ENCODE data around the gene CYP3A7.
"Not testable (repeated sequence)": the region's sequence is repeated elsewhere in the genome, so short reads cannot be mapped to it uniquely, and the experiment has no call there.

CYP3A7 gene

DNA sequence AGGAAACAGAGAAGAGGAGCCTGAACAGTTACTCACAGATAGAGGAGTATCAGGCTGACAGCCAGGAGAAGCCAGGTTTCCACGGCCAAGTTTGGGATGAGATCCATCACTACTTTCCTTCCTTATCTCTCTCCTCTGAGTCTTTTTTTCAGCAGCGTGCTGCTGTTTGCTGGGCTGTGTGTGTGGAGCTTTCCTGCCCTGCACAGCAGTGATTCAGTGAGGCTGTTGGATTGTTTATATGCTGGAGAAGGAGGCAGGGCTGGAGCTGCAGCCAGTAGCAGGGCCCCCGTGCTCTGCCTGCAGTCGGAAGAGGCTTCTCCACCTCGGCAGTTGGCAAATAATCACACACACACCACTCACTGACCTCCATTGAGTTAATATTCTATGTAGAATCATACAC lies at the start of gene CYP3A7:
CYP3A7 (minus strand) TSS at position 210 of the 400 bp plus-strand sequence; CDS start at position 107, 103 bp downstream.
- no peak for DNase-seq (ENCODE audit: low read depth in 2 of 2)

- no peak for DNase-seq (ENCODE audit: low read depth in 2 of 2)
These were observed 49.0 kb upstream of the CYP3A7 start, which contains the start of gene CYP3A4 for GRCh38 chr7:99784007-99784406. Gene CYP3A4 (minus strand): TSS chr7:99784184. CDS start chr7:99784081, 103 bp downstream.

- DNase-seq (ENCODE audit: low read depth in 2 of 2), result no peak
These were observed 47.3 kb upstream of the CYP3A7 start for GRCh38 chr7:99782012-99782953.

- no peak for DNase-seq (ENCODE audit: low read depth in 2 of 2)
These were observed 45.6 kb upstream of the CYP3A7 start for GRCh38 chr7:99780588-99780987.

DNA sequence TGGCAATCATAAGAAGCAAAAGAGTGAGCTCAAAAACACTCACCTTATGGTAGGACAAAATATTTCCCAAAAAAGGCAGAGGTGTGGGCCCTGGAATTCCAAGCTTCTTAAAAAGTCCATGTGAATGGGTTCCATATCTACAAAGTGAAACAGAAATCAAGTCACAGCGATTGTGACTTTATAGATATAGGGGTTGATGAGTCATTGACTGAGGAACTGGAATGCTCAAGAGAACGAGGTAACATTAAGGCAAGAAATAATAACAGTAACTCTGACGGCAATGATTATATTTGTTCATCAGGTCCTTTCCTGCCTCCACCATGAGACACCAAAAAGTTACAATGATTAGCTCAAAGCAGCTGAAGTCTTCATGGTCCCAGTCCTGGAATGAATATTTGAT lies 45.0 kb upstream of the CYP3A7 start:
- DNase-seq (ENCODE audit: low read depth in 2 of 2), result no peak

DNA sequence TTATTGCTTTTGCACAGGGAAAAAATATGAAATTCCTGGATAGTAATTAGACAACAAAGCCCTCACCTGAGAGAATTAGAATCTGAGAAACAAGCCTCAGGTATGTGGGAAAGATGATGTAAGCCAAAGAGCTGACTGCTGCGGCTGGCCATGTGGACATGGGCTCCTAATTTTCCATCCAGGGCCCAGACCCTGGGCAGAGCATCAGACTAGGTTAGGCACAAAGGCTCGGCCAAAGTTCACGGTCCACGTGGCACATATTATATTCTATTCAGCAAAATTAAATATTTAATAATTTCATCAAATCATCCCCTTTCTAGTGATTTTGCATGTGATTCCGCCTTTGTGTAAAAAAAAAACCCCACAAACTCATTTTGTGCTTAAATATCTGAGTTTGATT lies 43.9 kb upstream of the CYP3A7 start:
- DNase-seq (ENCODE audit: low read depth in 2 of 2), result no peak

- DNase-seq (ENCODE audit: low read depth in 2 of 2), result not testable (repeated sequence)
These were observed 38.4 kb upstream of the CYP3A7 start for GRCh38 chr7:99773395-99773794.

GRCh38 chr7:99772565-99772964 lies 37.6 kb upstream of the CYP3A7 start:
- no peak for DNase-seq (ENCODE audit: low read depth in 2 of 2)

DNA sequence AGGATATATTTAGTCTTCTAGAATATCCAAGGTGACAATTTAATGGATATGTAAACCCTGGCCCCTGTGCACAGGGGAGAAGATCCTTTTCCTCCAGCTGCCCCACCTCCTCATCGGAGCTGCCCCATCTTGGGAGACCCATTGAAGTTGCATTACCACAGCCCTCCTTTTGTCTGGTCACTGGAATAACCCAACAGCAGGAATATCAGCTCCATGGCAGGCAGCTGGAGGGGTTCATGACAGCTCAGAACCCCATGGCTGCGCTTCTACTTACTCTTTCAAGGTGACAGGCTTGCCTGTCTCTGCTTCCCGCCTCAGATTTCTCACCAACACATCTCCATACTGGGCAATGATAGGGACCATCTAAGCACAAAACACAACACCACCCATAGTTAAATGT lies 34.5 kb upstream of the CYP3A7 start:
- DNase-seq (ENCODE audit: low read depth in 2 of 2), result not testable (repeated sequence)

GRCh38 chr7:99768471-99768870 lies 33.5 kb upstream of the CYP3A7 start:
- no peak for DNase-seq (ENCODE audit: low read depth in 2 of 2)

DNA sequence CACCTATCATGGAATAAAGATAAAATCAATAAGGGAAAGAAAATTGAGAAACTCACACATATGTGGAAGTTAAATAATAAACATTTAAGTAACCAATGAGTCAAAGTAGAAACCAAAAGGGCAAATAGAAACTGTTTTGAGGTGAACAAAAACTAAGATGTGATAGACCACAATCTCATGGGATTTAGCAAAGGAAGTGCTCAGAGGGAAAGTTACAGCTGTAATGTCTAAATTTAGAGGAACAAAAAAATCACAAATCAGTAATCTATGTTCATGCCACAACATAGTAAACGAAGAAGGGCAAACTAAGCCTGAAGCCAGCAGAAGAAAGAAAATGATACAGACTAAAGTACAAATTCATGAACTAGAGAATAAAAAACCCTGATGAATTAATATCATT lies 32.7 kb upstream of the CYP3A7 start:
- no peak for DNase-seq (ENCODE audit: low read depth in 2 of 2)

GRCh38 chr7:99766484-99767099 lies 31.6 kb upstream of the CYP3A7 start:
- DNase-seq (ENCODE audit: low read depth in 2 of 2), result no peak

DNA sequence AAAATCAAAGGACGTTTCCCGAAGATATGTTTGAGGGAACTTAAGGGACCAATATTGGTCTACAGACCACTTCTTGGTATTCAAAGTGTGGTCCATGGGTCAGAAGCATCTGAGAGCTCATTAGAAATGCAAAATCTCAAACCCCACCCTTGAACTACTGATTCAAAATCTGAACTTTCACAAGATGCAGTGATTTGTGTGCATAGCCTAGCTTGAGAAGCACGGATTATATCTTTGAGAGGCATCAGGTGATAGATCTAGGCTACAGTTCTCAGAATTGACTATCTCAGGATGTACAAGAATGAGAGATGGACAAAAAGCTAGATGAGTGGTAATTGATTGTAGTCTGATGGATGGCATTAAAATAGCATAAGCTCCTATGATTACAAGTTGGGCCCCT lies 29.5 kb upstream of the CYP3A7 start:
- DNase-seq (ENCODE audit: low read depth in 2 of 2), result no peak

DNA sequence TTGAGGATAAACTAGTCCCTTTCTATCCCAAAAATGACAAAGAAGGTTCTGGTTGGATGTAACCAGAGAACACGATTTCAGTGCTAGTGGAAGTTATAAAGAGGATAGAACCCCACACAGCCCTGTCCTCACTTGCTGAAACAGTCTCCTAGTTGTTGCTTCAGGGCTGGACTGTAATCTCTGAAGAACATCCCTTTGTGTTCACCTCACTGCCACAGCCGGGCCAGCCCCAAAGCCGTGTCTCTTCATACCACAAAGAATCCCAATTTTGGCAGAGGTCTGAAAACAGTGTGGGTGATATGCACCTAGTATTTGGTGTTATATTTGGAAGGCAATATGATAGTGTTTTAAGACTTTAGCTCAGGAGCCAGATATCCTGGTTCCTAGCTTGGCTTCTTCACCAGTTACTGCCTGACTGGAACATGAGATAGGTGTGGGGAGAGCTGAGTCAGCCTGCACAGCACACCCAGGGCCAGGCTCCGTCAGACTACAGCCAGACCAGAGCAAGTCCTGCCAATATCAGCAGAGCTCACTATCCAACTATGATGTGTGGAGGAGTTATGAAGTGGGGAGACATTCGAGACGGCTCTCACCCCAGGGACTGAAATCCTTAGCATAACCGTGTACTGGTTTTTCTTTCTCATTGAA lies 27.8 kb upstream of the CYP3A7 start:
- no peak for DNase-seq (ENCODE audit: low read depth in 2 of 2)

GRCh38 chr7:99755085-99755484 lies 20.1 kb upstream of the CYP3A7 start:
- no peak for DNase-seq (ENCODE audit: low read depth in 2 of 2)

DNA sequence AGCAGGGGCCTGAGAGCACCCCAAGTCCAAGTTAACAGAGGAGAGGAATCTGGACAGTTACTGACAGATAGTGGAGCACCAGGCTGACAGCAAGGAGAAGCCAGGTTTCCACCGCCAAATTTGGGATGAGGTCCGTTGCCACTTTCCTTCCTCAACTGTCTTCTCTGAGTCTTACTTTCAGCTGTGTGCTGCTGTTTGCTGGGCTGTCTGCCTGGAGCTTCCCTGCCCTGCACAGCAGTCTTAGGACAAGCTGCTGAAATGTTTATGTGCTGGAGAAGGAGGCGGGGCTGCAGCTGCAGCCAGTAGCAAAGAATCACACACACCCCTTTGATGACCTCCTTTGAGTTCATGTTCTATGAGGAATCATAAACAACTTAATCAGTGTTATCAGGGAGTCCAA lies 17.4 kb upstream of the CYP3A7 start:
- DNase-seq (ENCODE audit: low read depth in 2 of 2), result no peak

- DNase-seq (ENCODE audit: low read depth in 2 of 2), result not testable (repeated sequence)
These were observed 16.5 kb upstream of the CYP3A7 start for GRCh38 chr7:99751322-99752052.

- no peak for DNase-seq (ENCODE audit: low read depth in 2 of 2)
These were observed 14.0 kb upstream of the CYP3A7 start for GRCh38 chr7:99748846-99749579.

DNA sequence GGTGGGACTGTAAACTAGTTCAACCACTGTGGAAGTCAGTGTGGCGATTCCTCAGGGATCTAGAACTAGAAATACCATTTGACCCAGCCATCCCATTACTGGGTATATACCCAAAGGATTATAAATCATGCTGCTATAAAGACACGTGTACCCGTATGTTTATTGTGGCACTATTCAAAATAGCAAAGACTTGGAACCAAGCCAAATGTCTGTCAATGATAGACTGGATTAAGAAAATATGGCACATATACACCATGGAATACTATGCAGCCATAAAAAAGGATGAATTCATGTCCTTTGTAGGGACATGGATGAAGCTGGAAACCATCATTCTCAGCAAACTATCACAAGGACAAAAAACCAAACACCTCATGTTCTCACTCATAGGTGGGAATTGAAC lies 11.9 kb upstream of the CYP3A7 start:
- not testable (repeated sequence) for DNase-seq (ENCODE audit: low read depth in 2 of 2)

- not testable (repeated sequence) for DNase-seq (ENCODE audit: low read depth in 2 of 2)
These were observed 10.4 kb upstream of the CYP3A7 start for GRCh38 chr7:99745395-99745794.
